ENCODE results near the gene ZSWIM3. TPM values are rescaled to one million over a fixed set of nuclear protein-coding genes. Genes with fewer than 3 reads are reported as not detected.

Gene ZSWIM3
- total and polyA plus RNA-seq, 2 of the 13 experiments (the other 11 are each of a cell fraction or from before 2014, with no cell fraction given) = 5.2 to 5.8 TPM

Other genes starting within 250 kb of the ZSWIM3 start
- not detected in 2 replicates for gene WFDC10A, start 227.9 kb upstream of the ZSWIM3 start, total RNA-seq (2016; rRNA removed; fragmentation: Illumina TruSeq; extraction: Trizol)
- not detected in 2 replicates for gene WFDC10A, start 227.9 kb upstream of the ZSWIM3 start, polyA plus RNA-seq (2011; rRNA removed)
- gene WFDC9, start 226.3 kb upstream of the ZSWIM3 start, total RNA-seq (2016; rRNA removed; fragmentation: Illumina TruSeq; extraction: Trizol) = not detected in 2 replicates
- gene WFDC9, start 226.3 kb upstream of the ZSWIM3 start, polyA plus RNA-seq (2011; rRNA removed) = not detected in 2 replicates
- not detected in 2 replicates for gene WFDC11, start 187.4 kb upstream of the ZSWIM3 start, total RNA-seq (2016; rRNA removed; fragmentation: Illumina TruSeq; extraction: Trizol)
- gene WFDC11, start 187.4 kb upstream of the ZSWIM3 start, polyA plus RNA-seq (2011; rRNA removed) = not detected in 2 replicates
- gene WFDC13, start 155.6 kb upstream of the ZSWIM3 start, total RNA-seq (2016; rRNA removed; fragmentation: Illumina TruSeq; extraction: Trizol) = not detected in 2 replicates
- not detected in 2 replicates for gene WFDC13, start 155.6 kb upstream of the ZSWIM3 start, polyA plus RNA-seq (2011; rRNA removed)
- not detected in 2 replicates for gene WFDC10B, start 152.6 kb upstream of the ZSWIM3 start, total RNA-seq (2016; rRNA removed; fragmentation: Illumina TruSeq; extraction: Trizol)
- gene WFDC10B, start 152.6 kb upstream of the ZSWIM3 start, polyA plus RNA-seq (2011; rRNA removed) = 0.24 TPM in 1 of 2 replicates, not detected in the other
- not detected in 2 replicates for gene SPINT4, start 135.3 kb upstream of the ZSWIM3 start, total RNA-seq (2016; rRNA removed; fragmentation: Illumina TruSeq; extraction: Trizol)
- gene SPINT4, start 135.3 kb upstream of the ZSWIM3 start, polyA plus RNA-seq (2011; rRNA removed) = not detected in 2 replicates
- gene WFDC3, start 65.7 kb upstream of the ZSWIM3 start, total RNA-seq (2016; rRNA removed; fragmentation: Illumina TruSeq; extraction: Trizol) = 0.40 and 0.58 TPM in 2 replicates
- 0.33 TPM in 1 of 2 replicates, not detected in the other for gene WFDC3, start 65.7 kb upstream of the ZSWIM3 start, polyA plus RNA-seq (2011; rRNA removed)
- 23.2 and 40.1 TPM in 2 replicates for gene DNTTIP1, start 65.7 kb upstream of the ZSWIM3 start, total RNA-seq (2016; rRNA removed; fragmentation: Illumina TruSeq; extraction: Trizol)
- gene DNTTIP1, start 65.7 kb upstream of the ZSWIM3 start, polyA plus RNA-seq (2011; rRNA removed) = 56.7 and 56.8 TPM in 2 replicates
- gene UBE2C, start 45.0 kb upstream of the ZSWIM3 start, total RNA-seq (2016; rRNA removed; fragmentation: Illumina TruSeq; extraction: Trizol) = 123 and 139 TPM in 2 replicates
- gene UBE2C, start 45.0 kb upstream of the ZSWIM3 start, polyA plus RNA-seq (2011; rRNA removed) = 58.6 and 100 TPM in 2 replicates
- gene TNNC2, start 30.3 kb upstream of the ZSWIM3 start, total RNA-seq (2016; rRNA removed; fragmentation: Illumina TruSeq; extraction: Trizol) = 4.7 and 7.1 TPM in 2 replicates
- 1.8 and 2.5 TPM in 2 replicates for gene TNNC2, start 30.3 kb upstream of the ZSWIM3 start, polyA plus RNA-seq (2011; rRNA removed)
- gene SNX21, start 23.8 kb upstream of the ZSWIM3 start, total RNA-seq (2016; rRNA removed; fragmentation: Illumina TruSeq; extraction: Trizol) = 9.3 and 12.8 TPM in 2 replicates
- gene SNX21, start 23.8 kb upstream of the ZSWIM3 start, polyA plus RNA-seq (2011; rRNA removed) = 7.7 and 9.3 TPM in 2 replicates
- gene ACOT8, start 222 bp upstream of the ZSWIM3 start, total RNA-seq (2016; rRNA removed; fragmentation: Illumina TruSeq; extraction: Trizol) = 31.4 and 39.1 TPM in 2 replicates
- gene ACOT8, start 222 bp upstream of the ZSWIM3 start, polyA plus RNA-seq (2011; rRNA removed) = 45.5 and 54.4 TPM in 2 replicates
- 11.7 and 16.5 TPM in 2 replicates for gene ZSWIM1, start 23.6 kb downstream of the ZSWIM3 start, total RNA-seq (2016; rRNA removed; fragmentation: Illumina TruSeq; extraction: Trizol)
- gene ZSWIM1, start 23.6 kb downstream of the ZSWIM3 start, polyA plus RNA-seq (2011; rRNA removed) = 9.0 and 9.5 TPM in 2 replicates
- 3.3 and 7.6 TPM in 2 replicates for gene SPATA25, start 30.0 kb downstream of the ZSWIM3 start, total RNA-seq (2016; rRNA removed; fragmentation: Illumina TruSeq; extraction: Trizol)
- gene SPATA25, start 30.0 kb downstream of the ZSWIM3 start, polyA plus RNA-seq (2011; rRNA removed) = 4.8 and 8.9 TPM in 2 replicates
- gene NEURL2, start 33.6 kb downstream of the ZSWIM3 start, total RNA-seq (2016; rRNA removed; fragmentation: Illumina TruSeq; extraction: Trizol) = 4.1 and 9.7 TPM in 2 replicates
- gene NEURL2, start 33.6 kb downstream of the ZSWIM3 start, polyA plus RNA-seq (2011; rRNA removed) = 7.2 and 12.2 TPM in 2 replicates
- 63.8 and 202 TPM in 2 replicates for gene CTSA, start 33.7 kb downstream of the ZSWIM3 start, total RNA-seq (2016; rRNA removed; fragmentation: Illumina TruSeq; extraction: Trizol)
- 222 and 231 TPM in 2 replicates for gene CTSA, start 33.7 kb downstream of the ZSWIM3 start, polyA plus RNA-seq (2011; rRNA removed)
- 7.0 and 16.9 TPM in 2 replicates for gene PLTP, start 54.5 kb downstream of the ZSWIM3 start, total RNA-seq (2016; rRNA removed; fragmentation: Illumina TruSeq; extraction: Trizol)
- 28.6 and 30.7 TPM in 2 replicates for gene PLTP, start 54.5 kb downstream of the ZSWIM3 start, polyA plus RNA-seq (2011; rRNA removed)
- 18.5 and 20.9 TPM in 2 replicates for gene PCIF1, start 77.1 kb downstream of the ZSWIM3 start, total RNA-seq (2016; rRNA removed; fragmentation: Illumina TruSeq; extraction: Trizol)
- gene PCIF1, start 77.1 kb downstream of the ZSWIM3 start, polyA plus RNA-seq (2011; rRNA removed) = 21.6 and 24.4 TPM in 2 replicates
- 6.0 and 13.7 TPM in 2 replicates for gene ZNF335, start 114.6 kb downstream of the ZSWIM3 start, total RNA-seq (2016; rRNA removed; fragmentation: Illumina TruSeq; extraction: Trizol)
- 9.7 and 12.3 TPM in 2 replicates for gene ZNF335, start 114.6 kb downstream of the ZSWIM3 start, polyA plus RNA-seq (2011; rRNA removed)
- not detected in 2 replicates for gene MMP9, start 151.3 kb downstream of the ZSWIM3 start, total RNA-seq (2016; rRNA removed; fragmentation: Illumina TruSeq; extraction: Trizol)
- 0.03 TPM in 1 of 2 replicates, not detected in the other for gene MMP9, start 151.3 kb downstream of the ZSWIM3 start, polyA plus RNA-seq (2011; rRNA removed)
- gene SLC12A5, start 171.6 kb downstream of the ZSWIM3 start, total RNA-seq (2016; rRNA removed; fragmentation: Illumina TruSeq; extraction: Trizol) = 5.3 and 5.4 TPM in 2 replicates
- gene SLC12A5, start 171.6 kb downstream of the ZSWIM3 start, polyA plus RNA-seq (2011; rRNA removed) = 4.3 and 5.6 TPM in 2 replicates
- 28.4 and 37.7 TPM in 2 replicates for gene NCOA5, start 232.3 kb downstream of the ZSWIM3 start, total RNA-seq (2016; rRNA removed; fragmentation: Illumina TruSeq; extraction: Trizol)
- 16.5 and 17.5 TPM in 2 replicates for gene NCOA5, start 232.3 kb downstream of the ZSWIM3 start, polyA plus RNA-seq (2011; rRNA removed)

Measured in HepG2 (cell line).